Measurements from ENCODE around the gene FCAMR.

The FCAMR gene

GRCh38 chr1:206970446-206970845 lies at the start of gene FCAMR:
Gene FCAMR, minus strand, starts transcription at chr1:206970460. Its CDS starts 335 bp downstream, at chr1:206970125.
- DNase-seq = no peak

- no peak for DNase-seq
Observed at GRCh38 chr1:207019661-207020060, 49.4 kb upstream of the FCAMR start.

GRCh38 chr1:207019161-207019560 lies 48.9 kb upstream of the FCAMR start:
- no peak for DNase-seq

GRCh38 chr1:207018707-207019106 lies 48.4 kb upstream of the FCAMR start:
- DNase-seq = no peak

- DNase-seq = no peak
Observed at GRCh38 chr1:207017615-207018559, 47.6 kb upstream of the FCAMR start.

GRCh38 chr1:207015791-207016190 lies 45.5 kb upstream of the FCAMR start:
- DNase-seq = no peak

GRCh38 chr1:207014728-207015127 lies 44.5 kb upstream of the FCAMR start:
- no peak for DNase-seq

GRCh38 chr1:207013321-207014085 lies 43.2 kb upstream of the FCAMR start:
- DNase-seq = no peak

DNA sequence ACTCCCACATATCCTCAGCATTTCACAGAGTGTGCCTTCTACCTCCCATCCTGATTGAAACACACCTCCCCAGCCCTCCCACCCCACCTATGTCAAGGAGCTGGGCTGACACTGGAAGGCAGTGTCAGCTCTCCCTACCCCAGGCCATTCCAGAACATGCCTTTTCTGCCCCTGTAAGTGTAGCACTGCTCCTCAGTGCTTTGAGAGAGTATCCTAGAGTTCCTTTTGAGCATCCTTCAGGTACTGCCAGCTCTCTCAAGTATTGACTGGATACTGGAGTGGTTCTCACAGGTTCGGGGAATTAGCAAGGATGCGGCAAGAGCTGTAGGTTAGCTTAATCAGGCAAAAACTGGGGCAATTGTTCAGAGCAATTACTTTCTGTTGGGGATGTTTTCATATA lies 40.5 kb upstream of the FCAMR start:
- no peak for DNase-seq

- DNase-seq = no peak
Observed at GRCh38 chr1:207009945-207010344, 39.7 kb upstream of the FCAMR start.

- no peak for DNase-seq
Observed at GRCh38 chr1:207009182-207009850, 39.1 kb upstream of the FCAMR start.

GRCh38 chr1:207007352-207008033 lies 37.2 kb upstream of the FCAMR start:
- no peak for DNase-seq

GRCh38 chr1:207006914-207007313 lies 36.7 kb upstream of the FCAMR start:
- DNase-seq = no peak

DNA sequence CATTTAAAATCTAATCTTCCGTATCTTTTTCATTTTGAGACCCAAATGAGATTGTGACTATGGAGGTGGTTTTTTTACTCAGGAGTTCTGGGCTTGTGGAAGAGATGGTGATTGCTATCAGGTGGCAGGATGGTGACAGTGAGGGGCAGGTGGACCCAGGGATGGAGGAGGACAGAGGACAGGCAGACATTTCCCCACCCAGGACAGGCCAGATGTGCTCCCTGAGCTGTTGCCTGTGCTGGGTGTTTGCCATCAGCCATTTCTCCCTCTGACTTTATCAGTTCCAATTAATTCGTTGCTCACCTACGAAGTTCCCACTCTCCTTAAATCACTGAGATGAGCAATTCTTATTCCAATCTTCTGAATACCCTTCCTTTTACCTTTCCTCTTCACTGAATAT lies 35.8 kb upstream of the FCAMR start:
- no peak for DNase-seq

DNA sequence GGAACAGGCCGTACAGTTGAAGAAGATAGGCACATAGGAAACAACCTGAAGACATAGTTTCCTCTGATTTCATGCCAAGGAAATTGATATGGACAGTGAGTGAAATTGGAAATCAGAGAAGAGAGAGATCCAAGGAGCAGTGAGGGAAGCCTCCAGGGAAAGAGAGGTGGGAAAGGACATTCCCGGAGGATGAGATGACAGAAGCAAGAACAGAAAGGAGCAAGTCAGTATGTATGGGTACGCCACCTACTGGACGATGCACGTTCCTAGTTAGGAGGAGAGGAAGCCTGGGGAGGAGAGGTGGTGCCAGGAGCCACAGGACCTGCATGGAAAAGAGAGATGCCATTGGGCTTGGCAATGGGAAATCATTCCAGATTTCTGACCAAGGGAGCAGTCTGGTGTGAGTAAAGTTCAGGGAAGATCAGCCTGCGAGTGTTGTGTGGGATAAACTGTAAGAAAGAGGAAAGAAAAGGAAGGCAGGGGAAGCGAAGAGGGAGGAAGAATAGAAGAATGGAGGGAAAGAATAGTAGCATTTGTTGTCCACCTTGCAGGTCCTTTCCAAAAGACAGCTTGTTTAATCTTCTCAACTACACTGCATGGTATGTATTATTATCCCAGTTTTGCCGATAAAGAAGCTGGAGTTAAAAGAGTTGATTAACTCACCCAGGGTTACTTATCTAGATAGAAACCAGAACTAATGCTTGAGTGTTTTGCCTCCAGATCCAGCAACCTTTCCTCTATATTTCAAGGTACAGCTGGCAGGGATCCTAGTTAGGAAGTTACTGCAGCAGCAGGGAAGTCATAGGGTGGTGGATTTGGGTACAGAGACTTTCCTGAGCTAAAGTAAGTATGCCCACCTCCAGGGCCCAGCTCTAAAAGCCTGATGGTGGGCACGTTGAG lies 34.9 kb upstream of the FCAMR start:
- peak; percentile 18 for DNase-seq

DNA sequence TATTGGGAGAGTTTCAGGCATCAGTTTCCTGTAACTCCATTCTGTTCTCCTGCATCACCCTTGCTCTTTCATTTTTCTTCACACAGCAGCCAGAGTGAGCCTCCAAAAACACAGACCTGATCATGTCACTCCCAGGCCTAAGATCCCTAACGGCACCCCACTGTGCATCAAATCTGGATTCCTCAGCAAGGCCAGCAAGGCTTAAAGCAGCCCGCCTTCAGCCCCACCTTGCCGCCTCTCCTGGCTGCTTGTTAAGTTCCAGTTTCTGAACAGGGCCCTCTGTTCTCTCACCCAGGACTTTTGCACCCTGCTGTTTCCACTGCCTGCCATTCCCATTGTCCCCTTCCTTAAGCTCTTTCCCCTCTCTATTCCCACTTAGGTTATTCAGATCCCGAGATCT lies 33.0 kb upstream of the FCAMR start:
- no peak for DNase-seq

DNA sequence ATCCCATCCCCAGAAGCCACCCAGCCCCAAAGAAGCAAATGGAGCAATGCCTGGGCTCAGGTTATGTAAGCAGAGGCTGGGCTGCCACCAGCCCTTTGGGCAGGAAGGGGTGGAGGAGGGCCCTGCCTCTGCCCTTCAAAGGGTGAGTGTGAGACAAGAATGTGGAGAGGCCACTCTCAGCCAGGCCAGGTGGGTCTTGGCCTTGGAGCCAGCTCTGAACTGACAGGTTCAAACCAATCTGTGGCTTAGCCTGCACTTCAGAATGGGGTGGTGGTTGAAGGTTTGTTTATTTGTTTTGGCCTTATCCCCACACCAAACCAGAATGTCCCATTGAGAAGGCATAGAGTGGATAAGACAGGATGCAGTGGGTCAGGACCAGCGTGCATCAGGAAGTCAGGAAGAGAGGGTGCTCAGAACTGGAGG lies 32.5 kb upstream of the FCAMR start:
- no peak for DNase-seq

GRCh38 chr1:207001492-207002245 lies 31.4 kb upstream of the FCAMR start:
- no peak for DNase-seq

DNA sequence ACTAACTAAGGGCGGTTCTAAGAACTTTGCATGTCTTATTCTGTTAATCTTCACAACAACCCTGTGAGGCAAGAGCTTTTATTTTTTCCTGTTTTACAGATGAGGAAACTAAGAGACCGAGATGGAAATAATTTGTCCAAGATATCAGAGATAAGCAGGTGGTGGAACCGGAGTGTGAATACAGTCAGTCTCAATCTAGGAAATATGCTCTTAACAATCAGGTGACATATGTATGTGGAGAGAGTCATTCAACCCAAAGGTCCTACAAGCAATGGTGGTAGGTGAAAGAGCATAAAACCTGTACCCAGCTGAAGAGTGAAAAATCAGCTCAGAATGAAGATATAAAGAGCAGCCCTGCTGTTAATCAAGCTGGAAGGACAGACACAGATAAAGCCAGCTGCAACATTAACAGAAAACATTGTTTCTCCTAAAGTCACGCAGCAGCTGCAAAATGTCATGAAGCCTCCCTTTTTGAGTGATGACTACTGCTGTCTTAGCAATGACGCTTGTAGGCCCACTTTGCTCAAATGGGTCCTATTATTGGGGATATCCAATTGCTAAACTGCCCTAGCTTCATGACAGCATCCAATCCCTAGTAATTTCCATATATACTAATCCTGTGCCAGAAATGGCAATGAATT lies 30.5 kb upstream of the FCAMR start:
- DNase-seq = no peak

GRCh38 chr1:206998816-206999215 lies 28.6 kb upstream of the FCAMR start:
- no peak for DNase-seq

Data from CD4-positive, alpha-beta T cell treated with Interleukin-4 for 4 hours (primary cell).